MM.1S (cell line): ENCODE data around the gene DVL1.

Experiments
- DNase-seq: peaks from one replicate; pipeline ENCODE4 v3.0.0-alpha.2; 2015
- H2AFZ ChIP-seq: fragments of 300-600 bp; sonication (generic); 2 replicates; pipeline ENCODE4 v1.6.0; 2016; ENCODE audit warnings: antibody characterized with exemption, low read length
- H3F3A ChIP-seq: fragments of 300-600 bp; sonication (generic); 2 replicates; pipeline ENCODE4 v1.6.1; 2016; ENCODE audit warnings: mild to moderate bottlenecking, antibody characterized with exemption, low read length, moderate library complexity, mixed read lengths; ENCODE audit not compliant: insufficient read depth
- H3K27ac ChIP-seq: fragments of 300-600 bp; sonication (generic); 2 replicates; pipeline ENCODE4 v1.5.1; 2016; ENCODE audit warnings: mild to moderate bottlenecking, low read length
- H3K27me3 ChIP-seq: fragments of 300-600 bp; sonication (generic); replicated peaks from 2 replicates; pipeline ENCODE4 v1.6.0; 2016; ENCODE audit warnings: low read length; ENCODE audit not compliant: insufficient read depth
- H3K36me3 ChIP-seq: fragments of 300-600 bp; sonication (generic); replicated peaks from 2 replicates; pipeline ENCODE4 v1.6.1; 2016; ENCODE audit warnings: mild to moderate bottlenecking, low read length, mixed read lengths; ENCODE audit not compliant: insufficient read depth
- H3K4me1 ChIP-seq: fragments of 300-600 bp; sonication (generic); 2 replicates; pipeline ENCODE4 v1.6.1; 2016; ENCODE audit warnings: low read length, mixed read lengths
- H3K4me2 ChIP-seq: fragments of 300-600 bp; sonication (generic); 2 replicates; pipeline ENCODE4 v1.6.0; 2016; ENCODE audit warnings: low read depth, low read length
- H3K4me3 ChIP-seq: fragments of 300-600 bp; sonication (generic); 2 replicates; pipeline ENCODE4 v1.5.1; 2016; ENCODE audit warnings: low read length, mixed read lengths
- H3K79me2 ChIP-seq: fragments of 300-600 bp; sonication (generic); 2 replicates; pipeline ENCODE4 v1.6.1; 2016; ENCODE audit warnings: mixed run types, low read length, mixed read lengths
- H3K9ac ChIP-seq: fragments of 300-600 bp; sonication (generic); 2 replicates; pipeline ENCODE4 v1.6.1; 2016; ENCODE audit warnings: low read length, mixed read lengths
- H3K9me2 ChIP-seq: fragments of 300-600 bp; sonication (generic); replicated peaks from 2 replicates; pipeline ENCODE4 v1.6.1; 2016; ENCODE audit warnings: mild to moderate bottlenecking, low read length, mixed read lengths; ENCODE audit not compliant: insufficient read depth
- H3K9me3 ChIP-seq: fragments of 300-600 bp; sonication (generic); replicated peaks from 2 replicates; pipeline ENCODE4 v1.6.1; 2016; ENCODE audit warnings: mild to moderate bottlenecking, low read length, mixed read lengths; ENCODE audit not compliant: insufficient read depth
- H4K20me1 ChIP-seq: fragments of 300-600 bp; sonication (generic); 2 replicates; pipeline ENCODE4 v1.6.1; 2016; ENCODE audit warnings: mild to moderate bottlenecking, low read length, moderate library complexity, mixed read lengths; ENCODE audit not compliant: insufficient read depth
- EZH2 ChIP-seq: fragments of 300-600 bp; sonication (generic); optimal IDR thresholded peaks from 2 replicates; pipeline ENCODE3; 2017; ENCODE audit warnings: low read depth, mild to moderate bottlenecking, antibody characterized with exemption, low read length, mixed read lengths
- EZH2phosphoT487 ChIP-seq: fragments of 300-600 bp; sonication (generic); IDR thresholded peaks from 2 replicates; pipeline ENCODE4 v1.6.1; 2018; ENCODE audit warnings: antibody characterized with exemption, low read length
- TF ChIP-seq, protein P1 (sequence below): fragments of 300-600 bp; sonication (generic); IDR thresholded peaks from 2 replicates; pipeline ENCODE4 v1.5.1; 2016; ENCODE audit warnings: antibody characterized with exemption, low read length, mixed read lengths

Gene DVL1

GRCh38 chr1:1391225-1391624 lies 42.0 kb upstream of the DVL1 start:
- Histone ChIP-seq H3K79me2 (peaks cover 53% of the 10 kb centered on the region), H3K4me2 (no peak overlapping the region), H4K20me1 (no peaks in the 10 kb centered on the region)

DNA sequence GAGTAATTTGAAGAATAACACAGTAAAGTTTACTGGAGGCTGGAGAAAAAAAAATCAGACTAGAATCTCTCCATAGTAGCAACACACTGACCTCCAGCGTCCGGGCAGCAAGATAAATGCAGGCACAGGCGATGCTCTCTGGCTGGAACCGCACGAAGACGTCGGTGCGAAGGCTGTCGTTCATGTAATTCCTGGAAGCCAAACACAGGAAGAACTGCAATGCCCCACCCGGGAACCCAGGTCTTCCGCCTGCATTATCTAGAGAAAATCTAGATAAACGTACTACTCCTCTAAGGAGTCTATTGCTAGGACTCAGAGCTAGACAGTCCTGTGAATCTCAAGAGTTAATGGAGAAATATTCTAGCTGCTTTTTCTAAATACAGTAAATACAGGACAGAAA lies 41.5 kb upstream of the DVL1 start:
- Histone ChIP-seq H3K9ac (no peak overlapping the region), H3K4me2 (no peak overlapping the region), H3F3A (no peaks in the 10 kb centered on the region), H3K4me1 (no peaks in the 10 kb centered on the region), H3K27ac (no peak overlapping the region), H3K4me3 (no peak overlapping the region), H3K27me3 (no peaks in the 10 kb centered on the region), H2AFZ (no peak overlapping the region), H3K9me2 (no peaks in the 10 kb centered on the region), H3K9me3 (no peaks in the 10 kb centered on the region), H4K20me1 (no peaks in the 10 kb centered on the region), H3K36me3 (peaks cover 42% of the 10 kb centered on the region), H3K79me2 (peaks cover 48% of the 10 kb centered on the region)
- TF ChIP-seq EZH2phosphoT487 (no peak), EZH2 (no peak)
- TF ChIP-seq, protein P1, sequence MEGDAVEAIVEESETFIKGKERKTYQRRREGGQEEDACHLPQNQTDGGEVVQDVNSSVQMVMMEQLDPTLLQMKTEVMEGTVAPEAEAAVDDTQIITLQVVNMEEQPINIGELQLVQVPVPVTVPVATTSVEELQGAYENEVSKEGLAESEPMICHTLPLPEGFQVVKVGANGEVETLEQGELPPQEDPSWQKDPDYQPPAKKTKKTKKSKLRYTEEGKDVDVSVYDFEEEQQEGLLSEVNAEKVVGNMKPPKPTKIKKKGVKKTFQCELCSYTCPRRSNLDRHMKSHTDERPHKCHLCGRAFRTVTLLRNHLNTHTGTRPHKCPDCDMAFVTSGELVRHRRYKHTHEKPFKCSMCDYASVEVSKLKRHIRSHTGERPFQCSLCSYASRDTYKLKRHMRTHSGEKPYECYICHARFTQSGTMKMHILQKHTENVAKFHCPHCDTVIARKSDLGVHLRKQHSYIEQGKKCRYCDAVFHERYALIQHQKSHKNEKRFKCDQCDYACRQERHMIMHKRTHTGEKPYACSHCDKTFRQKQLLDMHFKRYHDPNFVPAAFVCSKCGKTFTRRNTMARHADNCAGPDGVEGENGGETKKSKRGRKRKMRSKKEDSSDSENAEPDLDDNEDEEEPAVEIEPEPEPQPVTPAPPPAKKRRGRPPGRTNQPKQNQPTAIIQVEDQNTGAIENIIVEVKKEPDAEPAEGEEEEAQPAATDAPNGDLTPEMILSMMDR, result no peak
- no peak for DNase-seq

More at GRCh38 chr1:1391225-1391624, 42.0 kb upstream of the DVL1 start:
- Histone ChIP-seq H3K9me3 (no peaks in the 10 kb centered on the region), H3K27me3 (no peaks in the 10 kb centered on the region), H3K9me2 (no peaks in the 10 kb centered on the region), H3K27ac (no peak overlapping the region), H3K9ac (no peak overlapping the region), H3K4me3 (no peak overlapping the region), H3K36me3 (peaks cover 39% of the 10 kb centered on the region), H2AFZ (no peak overlapping the region), H3F3A (no peaks in the 10 kb centered on the region), H3K4me1 (no peaks in the 10 kb centered on the region)
- no peak for DNase-seq
- TF ChIP-seq, protein P1, result no peak
- no peak for TF ChIP-seq EZH2phosphoT487
- TF ChIP-seq EZH2, result no peak

DNA sequence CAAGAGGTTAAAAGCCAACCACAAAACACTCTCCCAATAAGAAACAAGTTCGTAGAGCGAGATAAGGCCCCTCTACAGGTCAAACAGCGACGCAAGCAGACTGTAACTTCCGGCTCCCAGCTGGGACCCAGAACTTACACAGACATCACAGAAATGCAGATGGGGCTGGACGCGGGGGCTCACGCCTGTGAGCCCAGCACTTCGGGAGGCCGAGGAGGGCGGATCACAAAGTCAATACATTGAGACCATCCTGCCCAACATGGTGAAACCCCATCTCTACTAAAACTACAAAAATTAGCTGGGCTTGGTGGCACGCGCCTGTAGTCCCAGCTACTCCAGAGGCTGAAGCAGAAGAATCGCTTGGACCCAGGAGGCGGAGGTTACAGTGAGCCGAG lies 38.9 kb upstream of the DVL1 start:
- no peaks in the 10 kb centered on the region for H3K9me2 ChIP-seq
- no peak for DNase-seq
- TF ChIP-seq, protein P1, result no peak
- TF ChIP-seq EZH2phosphoT487, result no peak
- no peak overlapping the region for H2AFZ ChIP-seq
- H3K9me3 ChIP-seq, result no peaks in the 10 kb centered on the region
- H3K27me3 ChIP-seq, result no peaks in the 10 kb centered on the region
- H3K4me2 ChIP-seq, result no peak overlapping the region
- no peak overlapping the region for H3K27ac ChIP-seq
- H3F3A ChIP-seq, result no peaks in the 10 kb centered on the region
- H3K9ac ChIP-seq, result no peak overlapping the region
- no peaks in the 10 kb centered on the region for H4K20me1 ChIP-seq
- peaks cover 37% of the 10 kb centered on the region for H3K36me3 ChIP-seq
- peaks cover 28% of the 10 kb centered on the region for H3K79me2 ChIP-seq
- no peak overlapping the region for H3K4me3 ChIP-seq
- no peaks in the 10 kb centered on the region for H3K4me1 ChIP-seq
